HepG2 (cell line): ENCODE data around the gene NXN. TPM values are rescaled to one million over a fixed set of nuclear protein-coding genes. Genes with fewer than 3 reads are reported as not detected.
"Not testable (repeated sequence)": the region's sequence is repeated elsewhere in the genome, so short reads cannot be mapped to it uniquely, and the experiment has no call there.

Experiments used
- ATAC-seq: fragments of 200-7000 bp; cut with Tn5 transposase; 3 replicates; pipeline ENCODE4 v1.9.1; 2020; ENCODE audit warnings: mild to moderate bottlenecking, moderate library complexity
- BruUV-seq: library from RNA; stranded (reverse); fragments of 400-500 nt; replicated peaks from 2 replicates; lab custom pipeline; 2021; lab: Mats Ljungman, UMichigan
- CTCF ChIA-PET: fragments of 300-600 bp; formaldehyde crosslinking; extraction: SDS; loops from one replicate; lab custom pipeline; 2021; ENCODE audit warnings: low total read pairs, inconsistent platforms, low intra/inter-chr PET ratio; lab: Yijun Ruan, JAX
- POLR2A ChIA-PET: fragments of 350-600 bp; sonication (Branson Sonifier 250); formaldehyde crosslinking; loops from one replicate; lab custom pipeline; 2020; ENCODE audit warnings: antibody characterized with exemption, inconsistent platforms; lab: Yijun Ruan, JAX
- DNase-seq: peaks from one replicate; pipeline ENCODE4 v3.0.0-alpha.2; 2015; ENCODE audit warnings: low spot score
- FAIRE-seq: peaks from 3 replicates; lab custom pipeline; 2011; peaks lifted over from hg19 to GRCh38; lab: Jason Lieb, UNC
- H2AFZ ChIP-seq: one replicate; pipeline ENCODE4 v1.6.1; 2011; ENCODE audit warnings: low read length, inconsistent platforms
- H3K27ac ChIP-seq: fragments of 300-600 bp; 3 replicates; pipeline ENCODE4 v1.8.0; 2011; ENCODE audit warnings: mixed run types, mild to moderate bottlenecking, mixed read lengths, low read length, inconsistent platforms; ENCODE audit not compliant: insufficient read depth; ENCODE audit errors: extremely low read length
- H3K27me3 ChIP-seq, 2 experiments: fragments of 200-600 bp in 1 of 2; 2 replicates in 1 of 2; 3 replicates in 1 of 2; pipeline versions ENCODE4 v1.6.0 to v1.8.0; 2011; ENCODE audit warnings: low read length in 2 of 2, mild to moderate bottlenecking in 2 of 2, moderate library complexity in 2 of 2, inconsistent platforms in 1 of 2; ENCODE audit not compliant: insufficient read depth in 2 of 2, control insufficient read depth in 1 of 2
- H3K36me3 ChIP-seq, 2 experiments: fragments of 200-600 bp in 1 of 2; replicated peaks in 1 of 2; 2 replicates in 1 of 2; 3 replicates in 1 of 2; pipeline versions ENCODE4 v1.5.1 to v1.8.0; 2011; ENCODE audit warnings: low read length in 2 of 2, inconsistent platforms in 1 of 2; ENCODE audit not compliant: insufficient read depth in 2 of 2, control insufficient read depth in 1 of 2
- H3K4me1 ChIP-seq: 2 replicates; pipeline ENCODE4 v1.5.1; 2012; ENCODE audit warnings: low read length, inconsistent platforms; ENCODE audit not compliant: insufficient read depth
- H3K4me2 ChIP-seq: 2 replicates; pipeline ENCODE4 v1.6.0; 2011; ENCODE audit warnings: low read depth, low read length, inconsistent platforms
- H3K4me3 ChIP-seq, 3 experiments: fragments of 200-600 bp in 1 of 3; sonication (generic), shearing (Covaris generic) in 1 of 3; replicated peaks in 1 of 3; 2 replicates each; pipeline ENCODE4 v1.5.1; 2011 to 2016; ENCODE audit warnings: low read length in 3 of 3, inconsistent platforms in 2 of 3, low read depth in 2 of 3, mild to moderate bottlenecking in 2 of 3, control low read depth in 1 of 3, mixed read lengths in 1 of 3; ENCODE audit not compliant: insufficient read depth in 1 of 3
- H3K79me2 ChIP-seq: one replicate; pipeline ENCODE4 v1.6.1; 2011; ENCODE audit warnings: low read length, inconsistent platforms; ENCODE audit not compliant: insufficient read depth
- H3K9ac ChIP-seq: 2 replicates; pipeline ENCODE4 v1.6.0; 2011; ENCODE audit warnings: mild to moderate bottlenecking, low read depth, low read length, inconsistent platforms; ENCODE audit not compliant: insufficient read depth
- H3K9me3 ChIP-seq: 2 replicates; pipeline ENCODE4 v1.5.1; 2012; ENCODE audit warnings: mild to moderate bottlenecking, low read length
- H4K20me1 ChIP-seq: 2 replicates; pipeline ENCODE4 v1.6.0; 2011; ENCODE audit warnings: inconsistent platforms, mild to moderate bottlenecking, low read length, moderate library complexity; ENCODE audit not compliant: insufficient read depth
- EED ChIP-seq: sonication (generic); formaldehyde crosslinking; IDR thresholded peaks from 2 replicates; pipeline ENCODE4 v1.5.0; 2020; ENCODE audit warnings: mild to moderate bottlenecking, missing genetic modification reagents
- LRRFIP1 ChIP-seq: sonication (generic); formaldehyde crosslinking; conservative IDR thresholded peaks from 2 replicates; pipeline ENCODE4 v1.4.0; 2020; ENCODE audit warnings: missing genetic modification reagents
- SMARCE1 ChIP-seq: fragments of 450-650 bp; IDR thresholded peaks from 2 replicates; pipeline ENCODE4 v1.6.1; 2017; ENCODE audit warnings: borderline replicate concordance
- ZBTB4 ChIP-seq: sonication (generic); formaldehyde crosslinking; IDR thresholded peaks from 2 replicates; pipeline ENCODE4 v1.4.0; 2020; ENCODE audit warnings: missing genetic modification reagents, mild to moderate bottlenecking, borderline replicate concordance
- ZEB1 ChIP-seq: IDR thresholded peaks from 2 replicates; pipeline ENCODE4 v1.6.1; 2012; ENCODE audit warnings: mild to moderate bottlenecking, low read depth, inconsistent platforms; ENCODE audit not compliant: insufficient replicate concordance
- ZNF232 ChIP-seq: sonication (generic); formaldehyde crosslinking; IDR thresholded peaks from 2 replicates; pipeline ENCODE4 v1.4.0; 2020; ENCODE audit warnings: missing genetic modification reagents, borderline replicate concordance
- ZNF839 ChIP-seq: sonication (generic); formaldehyde crosslinking; IDR thresholded peaks from 2 replicates; pipeline ENCODE4 v1.4.0; 2020; ENCODE audit warnings: missing genetic modification reagents, mild to moderate bottlenecking, borderline replicate concordance
- WGBS: methylation state at CpG from one replicate; pipeline ENCODE4 v1.1.6; 2017; ENCODE audit warnings: low lambda C conversion rate; 5-methylcytosine and 5-hydroxymethylcytosine counted together
- in situ Hi-C: cut with HindIII; loops from 2 replicates; pipeline ENCODE4 v1.10.0; 2017; ENCODE audit warnings: low pct_unique_long_range_greater_than_20kb; ENCODE audit not compliant: extremely low pct_ligation_motif_present
- intact Hi-C: fragments of 100-400 bp; cut with micrococcal nuclease; formaldehyde crosslinking; loops from one replicate; pipeline ENCODE4 v1.10.0; 2022; ENCODE audit not compliant: unreplicated experiment
- polyA plus RNA-seq, 8 experiments: library from polyadenylated mRNA; depleted of rRNA in 3 of 8; stranded (reverse) in 7 of 8; unstranded in 1 of 8; fragments of >200 nt; fragmentation: Illumina TruSeq in 4 of 8; extraction: Trizol in 4 of 8; gene quantifications; 2 replicates each; pipeline versions ENCODE4 v1.2.1 to v1.2.3, GENCODE V29; 2011 to 2016; ENCODE audit warnings: low read depth in 4 of 8, missing spikeins in 1 of 8, mixed read lengths in 1 of 8; ENCODE audit not compliant: insufficient read depth in 1 of 8
- total RNA-seq, 5 experiments: library from RNA; depleted of rRNA; stranded (reverse); fragments of >200 nt; fragmentation: Illumina TruSeq; extraction: Trizol; gene quantifications; 2 replicates each; pipeline ENCODE4 v1.2.3, GENCODE V29; 2016; ENCODE audit warnings: low read depth in 1 of 5
- TF ChIP-seq, protein P1 (sequence below): sonication (generic); formaldehyde crosslinking; IDR thresholded peaks from 2 replicates; pipeline ENCODE4 v1.5.0; 2020; ENCODE audit warnings: mild to moderate bottlenecking, missing genetic modification reagents

The NXN gene
- total and polyA plus RNA-seq, 2 of the 13 experiments (the other 11 are each of a cell fraction or from before 2014, with no cell fraction given), result 22.2 to 24.3 TPM

DNA sequence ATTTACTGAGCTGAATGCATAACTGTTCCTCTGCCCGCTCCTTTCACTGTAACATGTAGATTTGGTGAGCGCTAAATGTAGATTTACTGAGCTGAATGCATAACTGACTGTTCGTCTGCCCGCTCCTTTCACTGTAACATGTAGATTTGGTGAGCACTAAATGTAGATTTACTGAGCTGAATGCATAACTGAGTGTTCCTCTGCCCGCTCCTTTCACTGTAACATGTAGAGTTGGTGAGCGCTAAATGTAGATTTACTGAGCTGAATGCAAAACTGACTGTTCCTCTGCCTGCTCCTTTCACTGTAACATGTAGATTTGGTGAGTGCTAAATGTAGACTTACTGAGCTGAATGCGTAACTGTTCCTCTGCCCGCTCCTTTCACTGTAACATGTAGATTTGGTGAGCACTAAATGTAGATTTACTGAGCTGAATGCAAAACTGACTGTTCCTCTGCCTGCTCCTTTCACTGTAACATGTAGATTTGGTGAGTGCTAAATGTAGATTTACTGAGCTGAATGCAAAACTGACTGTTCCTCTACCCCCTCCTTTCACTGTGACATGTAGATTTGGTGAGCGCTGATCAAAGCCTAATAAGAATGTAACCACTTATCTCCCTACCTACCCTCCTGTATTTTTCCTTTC lies 224.1 kb downstream of the NXN start:
- H3K27me3 ChIP-seq, H3K9me3 ChIP-seq, intact Hi-C loops, CTCF ChIA-PET, H3K4me2 ChIP-seq, H3K9ac ChIP-seq, POLR2A ChIA-PET, ATAC-seq, H2AFZ ChIP-seq, H3K4me3 ChIP-seq, in situ Hi-C loops, H3K27ac ChIP-seq, DNase-seq, BruUV-seq, H4K20me1 ChIP-seq: not testable (repeated sequence)
- TF ChIP-seq ZNF232 (CRISPR knock-in tag), result peak; percentile 100
- Histone ChIP-seq H3K4me1 (peaks cover 14% of the 10 kb centered on the region), H3K79me2 (peaks cover 13% of the 10 kb centered on the region), H3K36me3 (peaks cover 5 to 23% of the 10 kb centered on the region in 2 experiments)
- peak; percentile 18 for FAIRE-seq
- WGBS, result over 99% methylated on average over 9 of the region's 9 CpGs

DNA sequence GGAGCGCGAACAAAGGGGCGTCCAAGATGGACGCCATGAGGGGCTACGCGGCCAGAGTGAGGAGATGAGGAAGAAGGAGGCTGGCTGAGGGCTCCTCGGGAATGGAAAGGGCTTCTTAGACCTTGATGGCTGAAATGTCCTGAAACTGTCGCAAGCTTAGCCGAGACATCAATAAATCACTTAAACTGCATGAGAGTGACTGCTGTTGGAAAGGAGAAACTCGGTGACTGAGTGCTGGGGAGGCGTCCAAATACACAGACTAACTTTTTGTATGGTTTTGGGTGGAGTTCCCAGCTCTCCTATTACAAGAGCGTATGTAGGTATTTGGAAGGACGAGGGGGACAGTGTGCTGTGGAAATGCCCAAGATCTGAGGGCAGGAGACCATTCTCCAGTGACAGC lies 226.2 kb downstream of the NXN start:
- CTCF ChIA-PET, result no interaction called here
- no TSS peak for BruUV-seq
- intact Hi-C loops, result no loop called here

More for the DNA sequence above, 226.2 kb downstream of the NXN start:
- WGBS, result over 99% methylated on average over 13 of the region's 13 CpGs
- Histone ChIP-seq H3K4me3 (no peak overlapping the region), H3K9ac (no peak overlapping the region), H3K27ac (no peak overlapping the region), H3K79me2 (peaks cover 26% of the 10 kb centered on the region), H3K27me3 (no peaks in the 10 kb centered on the region), H4K20me1 (no peaks in the 10 kb centered on the region), H3K36me3 (peaks cover 0 to 6% of the 10 kb centered on the region in 2 experiments; a peak in 3 of 5 replicates), H3K4me2 (no peak overlapping the region), H3K9me3 (no peaks in the 10 kb centered on the region), H3K4me1 (peaks cover 26% of the 10 kb centered on the region), H2AFZ (no peak overlapping the region)
- in situ Hi-C loops, result no loop called here
- DNase-seq, result no peak
- no peak for FAIRE-seq
- ATAC-seq, result no peak
- TF ChIP-seq LRRFIP1 (no peak), ZBTB4 (CRISPR knock-in tag) (no peak), SMARCE1 (no peak), ZNF839 (CRISPR knock-in tag) (no peak), ZEB1 (no peak), EED (CRISPR knock-in tag) (no peak)
- TF ChIP-seq, protein P1, sequence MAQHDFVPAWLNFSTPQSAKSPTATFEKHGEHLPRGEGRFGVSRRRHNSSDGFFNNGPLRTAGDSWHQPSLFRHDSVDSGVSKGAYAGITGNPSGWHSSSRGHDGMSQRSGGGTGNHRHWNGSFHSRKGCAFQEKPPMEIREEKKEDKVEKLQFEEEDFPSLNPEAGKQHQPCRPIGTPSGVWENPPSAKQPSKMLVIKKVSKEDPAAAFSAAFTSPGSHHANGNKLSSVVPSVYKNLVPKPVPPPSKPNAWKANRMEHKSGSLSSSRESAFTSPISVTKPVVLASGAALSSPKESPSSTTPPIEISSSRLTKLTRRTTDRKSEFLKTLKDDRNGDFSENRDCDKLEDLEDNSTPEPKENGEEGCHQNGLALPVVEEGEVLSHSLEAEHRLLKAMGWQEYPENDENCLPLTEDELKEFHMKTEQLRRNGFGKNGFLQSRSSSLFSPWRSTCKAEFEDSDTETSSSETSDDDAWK (CRISPR knock-in tag), result no peak
- TF ChIP-seq, all 625 proteins: peak for 0
- POLR2A ChIA-PET, result no interaction called here
